Liver (tissue), 9 donors: Measurements from ENCODE around the gene CHL1. TPM values are rescaled to one million over a fixed set of nuclear protein-coding genes. Genes with fewer than 3 reads are reported as not detected.

Experiments used
- DNase-seq: peaks from one replicate; pipeline ENCODE4 v3.0.0-alpha.2; 2017; ENCODE audit warnings: low spot score
- H3K27ac ChIP-seq, 2 donors: one replicate each; pipeline ENCODE4 v1.7.0; 2013; ENCODE audit warnings: inconsistent platforms in 2 of 2, low read length in 2 of 2, control low read depth in 1 of 2, low read depth in 1 of 2, mild to moderate bottlenecking in 1 of 2
- H3K27me3 ChIP-seq, 4 donors: one replicate each; pipeline versions ENCODE4 v1.6.1 to v1.7.0; 2013; ENCODE audit warnings: low read length in 3 of 4, inconsistent platforms in 1 of 4, mild to moderate bottlenecking in 1 of 4, moderate library complexity in 1 of 4; ENCODE audit not compliant: control insufficient read depth in 4 of 4, insufficient read depth in 4 of 4
- H3K36me3 ChIP-seq, 4 donors: one replicate each; pipeline versions ENCODE4 v1.6.1 to v1.7.0; 2013; ENCODE audit warnings: low read length in 3 of 4, mild to moderate bottlenecking in 3 of 4, low read depth in 1 of 4, moderate library complexity in 1 of 4; ENCODE audit not compliant: control insufficient read depth in 4 of 4, insufficient read depth in 3 of 4
- H3K4me1 ChIP-seq, 4 donors: one replicate each; pipeline versions ENCODE4 v1.6.1 to v1.7.0; 2013; ENCODE audit warnings: low read length in 3 of 4, mild to moderate bottlenecking in 3 of 4, moderate library complexity in 1 of 4; ENCODE audit not compliant: control insufficient read depth in 4 of 4, insufficient read depth in 4 of 4
- H3K4me3 ChIP-seq, 3 donors: one replicate each; pipeline versions ENCODE4 v1.6.1 to v1.7.0; 2013; ENCODE audit warnings: low read length in 3 of 3, control low read depth in 1 of 3, low read depth in 1 of 3, mild to moderate bottlenecking in 1 of 3
- H3K9ac ChIP-seq, 2 donors: one replicate each; pipeline ENCODE4 v1.7.0; 2013; ENCODE audit warnings: low read length in 2 of 2, mild to moderate bottlenecking in 2 of 2, moderate library complexity in 2 of 2, control low read depth in 1 of 2, low read depth in 1 of 2
- H3K9me3 ChIP-seq, 4 donors: one replicate each; pipeline versions ENCODE4 v1.6.1 to v1.7.0; 2013; ENCODE audit warnings: low read length in 3 of 4; ENCODE audit not compliant: control insufficient read depth in 4 of 4
- ATF3 ChIP-seq: IDR thresholded peaks from 2 replicates; pipeline ENCODE4 v1.6.1; 2016; ENCODE audit warnings: antibody characterized with exemption
- CTCF ChIP-seq: fragments of 150-350 bp; IDR thresholded peaks from 2 replicates; pipeline ENCODE4 v1.5.1; 2017; ENCODE audit warnings: improper control_type of control experiment, low read depth, low read length; ENCODE audit not compliant: missing input control
- EGR1 ChIP-seq, 2 donors: IDR thresholded peaks; 2 replicates each; pipeline ENCODE4 v1.6.1; 2016 to 2018; ENCODE audit warnings: antibody characterized with exemption in 2 of 2, low read depth in 2 of 2
- FOXA1 ChIP-seq: IDR thresholded peaks from 2 replicates; pipeline ENCODE4 v1.6.1; 2016; ENCODE audit warnings: antibody characterized with exemption
- FOXA2 ChIP-seq: IDR thresholded peaks from 2 replicates; pipeline ENCODE4 v1.6.1; 2016; ENCODE audit warnings: antibody characterized with exemption
- GABPA ChIP-seq, 2 donors: IDR thresholded peaks in 1 of 2; conservative IDR thresholded peaks in 1 of 2; 2 replicates each; pipeline ENCODE4 v1.6.1; 2016; ENCODE audit warnings: antibody characterized with exemption in 2 of 2, mild to moderate bottlenecking in 1 of 2, moderate library complexity in 1 of 2
- HNF4A ChIP-seq, 2 donors: conservative IDR thresholded peaks; 2 replicates each; pipeline ENCODE4 v1.6.1; 2016; ENCODE audit warnings: antibody characterized with exemption in 2 of 2, mild to moderate bottlenecking in 2 of 2
- HNF4G ChIP-seq: IDR thresholded peaks from 2 replicates; pipeline ENCODE4 v1.6.1; 2016; ENCODE audit warnings: antibody characterized with exemption
- JUND ChIP-seq, 2 donors: IDR thresholded peaks; 2 replicates each; pipeline ENCODE4 v1.6.1; 2016; ENCODE audit warnings: antibody characterized with exemption in 2 of 2
- NR2F2 ChIP-seq: IDR thresholded peaks from 2 replicates; pipeline ENCODE4 v1.6.1; 2016; ENCODE audit warnings: antibody characterized with exemption
- RAD21 ChIP-seq, 2 donors: IDR thresholded peaks; 2 replicates each; pipeline ENCODE4 v1.6.1; 2016; ENCODE audit warnings: antibody characterized with exemption in 2 of 2, mild to moderate bottlenecking in 2 of 2
- RXRA ChIP-seq, 2 donors: IDR thresholded peaks; 2 replicates each; pipeline ENCODE4 v1.6.1; 2017 to 2018; ENCODE audit warnings: antibody characterized with exemption in 2 of 2, mild to moderate bottlenecking in 1 of 2
- SP1 ChIP-seq: IDR thresholded peaks from 2 replicates; pipeline ENCODE4 v1.6.1; 2018; ENCODE audit warnings: antibody characterized with exemption, mild to moderate bottlenecking
- TAF1 ChIP-seq: conservative IDR thresholded peaks from 2 replicates; pipeline ENCODE4 v1.6.1; 2016; ENCODE audit warnings: antibody characterized with exemption, mild to moderate bottlenecking
- YY1 ChIP-seq: IDR thresholded peaks from 2 replicates; pipeline ENCODE4 v1.6.1; 2016; ENCODE audit warnings: antibody characterized with exemption, mild to moderate bottlenecking
- ZBTB33 ChIP-seq: IDR thresholded peaks from 2 replicates; pipeline ENCODE4 v1.6.1; 2016; ENCODE audit warnings: antibody characterized with exemption
- WGBS: extraction: QIAGEN DNeasy Blood & Tissue Kit; methylation state at CpG from one replicate; pipeline ENCODE4 v1.1.7; 2013; 5-methylcytosine and 5-hydroxymethylcytosine counted together
- polyA plus RNA-seq, 2 donors: library from polyadenylated mRNA; stranded (reverse) in 1 of 2; unstranded in 1 of 2; fragments of 200-250 nt in 1 of 2; fragments of >200 nt in 1 of 2; fragmentation: Nextera tagmentation in 1 of 2; extraction: Ambion mirVana in 1 of 2; gene quantifications; one replicate each; pipeline versions ENCODE4 v1.2.1 to v1.2.3, GENCODE V29; 2013 to 2015
- total RNA-seq, 2 donors: library from RNA; depleted of rRNA; stranded (reverse); fragments of >200 nt; gene quantifications; one replicate each; pipeline ENCODE4 v1.2.3, GENCODE V29; 2014
- TF ChIP-seq, protein P1 (sequence below): IDR thresholded peaks from 2 replicates; pipeline ENCODE4 v1.6.1; 2016; ENCODE audit warnings: antibody characterized with exemption, mild to moderate bottlenecking
- TF ChIP-seq, protein P2 (sequence below): IDR thresholded peaks from 2 replicates; pipeline ENCODE4 v1.6.1; 2016; ENCODE audit warnings: antibody characterized with exemption
- donor health status: healthy.
- donor health status: healthy.
- donor health status: healthy.
- donor health status: healthy.
- donor health status: healthy.

The CHL1 gene
- total and polyA plus RNA-seq, 4 donors = 0.03 to 8.1 (median 0.66) TPM

DNA sequence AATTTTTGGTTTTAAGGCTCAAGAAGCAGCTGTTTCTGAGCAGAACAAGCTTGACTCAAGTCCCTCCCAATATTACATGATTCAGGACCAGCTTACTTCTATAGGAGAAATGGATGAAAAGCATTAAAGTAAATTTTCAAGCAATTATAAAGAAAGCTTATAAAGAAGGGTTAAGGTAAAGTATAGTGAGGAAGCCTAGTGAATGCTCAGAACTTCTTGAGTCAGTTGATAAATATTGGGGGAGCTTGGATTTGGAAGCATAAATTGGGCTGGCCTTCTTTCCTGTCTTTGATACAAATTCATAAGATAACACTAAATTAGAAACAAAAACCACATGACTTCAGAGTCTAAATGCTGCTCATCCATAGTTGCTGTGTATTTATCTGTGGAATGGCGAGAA, 156.0 kb downstream of the CHL1 start:
- Histone ChIP-seq H3K9me3 (no peaks in the 10 kb centered on the region), H3K27ac (no peak overlapping the region), H3K4me1 (no peaks in the 10 kb centered on the region), H3K4me3 (no peak overlapping the region), H3K27me3 (no peaks in the 10 kb centered on the region), H3K9ac (no peak overlapping the region), H3K36me3 (no peaks in the 10 kb centered on the region)
- TF ChIP-seq JUND (IDR thresholded peaks at IDR 0.05) (no peak), ATF3 (no peak), FOXA1 (no peak), EGR1 (IDR thresholded peaks at IDR 0.05; ENCODE audit: low read depth in 2 of 2) (no peak), YY1 (no peak), SP1 (no peak)
- TF ChIP-seq, protein P1, sequence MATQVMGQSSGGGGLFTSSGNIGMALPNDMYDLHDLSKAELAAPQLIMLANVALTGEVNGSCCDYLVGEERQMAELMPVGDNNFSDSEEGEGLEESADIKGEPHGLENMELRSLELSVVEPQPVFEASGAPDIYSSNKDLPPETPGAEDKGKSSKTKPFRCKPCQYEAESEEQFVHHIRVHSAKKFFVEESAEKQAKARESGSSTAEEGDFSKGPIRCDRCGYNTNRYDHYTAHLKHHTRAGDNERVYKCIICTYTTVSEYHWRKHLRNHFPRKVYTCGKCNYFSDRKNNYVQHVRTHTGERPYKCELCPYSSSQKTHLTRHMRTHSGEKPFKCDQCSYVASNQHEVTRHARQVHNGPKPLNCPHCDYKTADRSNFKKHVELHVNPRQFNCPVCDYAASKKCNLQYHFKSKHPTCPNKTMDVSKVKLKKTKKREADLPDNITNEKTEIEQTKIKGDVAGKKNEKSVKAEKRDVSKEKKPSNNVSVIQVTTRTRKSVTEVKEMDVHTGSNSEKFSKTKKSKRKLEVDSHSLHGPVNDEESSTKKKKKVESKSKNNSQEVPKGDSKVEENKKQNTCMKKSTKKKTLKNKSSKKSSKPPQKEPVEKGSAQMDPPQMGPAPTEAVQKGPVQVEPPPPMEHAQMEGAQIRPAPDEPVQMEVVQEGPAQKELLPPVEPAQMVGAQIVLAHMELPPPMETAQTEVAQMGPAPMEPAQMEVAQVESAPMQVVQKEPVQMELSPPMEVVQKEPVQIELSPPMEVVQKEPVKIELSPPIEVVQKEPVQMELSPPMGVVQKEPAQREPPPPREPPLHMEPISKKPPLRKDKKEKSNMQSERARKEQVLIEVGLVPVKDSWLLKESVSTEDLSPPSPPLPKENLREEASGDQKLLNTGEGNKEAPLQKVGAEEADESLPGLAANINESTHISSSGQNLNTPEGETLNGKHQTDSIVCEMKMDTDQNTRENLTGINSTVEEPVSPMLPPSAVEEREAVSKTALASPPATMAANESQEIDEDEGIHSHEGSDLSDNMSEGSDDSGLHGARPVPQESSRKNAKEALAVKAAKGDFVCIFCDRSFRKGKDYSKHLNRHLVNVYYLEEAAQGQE = no peak
- DNase-seq = no peak
- 67% methylated on average over 1 of the region's 1 CpG for WGBS

GRCh38 chr3:353191-353739, 156.7 kb downstream of the CHL1 start:
- Histone ChIP-seq H3K36me3 (no peaks in the 10 kb centered on the region), H3K9me3 (no peaks in the 10 kb centered on the region), H3K27me3 (no peaks in the 10 kb centered on the region), H3K4me1 (no peaks in the 10 kb centered on the region), H3K27ac (no peak overlapping the region), H3K4me3 (no peak overlapping the region), H3K9ac (no peak overlapping the region)
- no peak for DNase-seq
- 70% methylated on average over 3 of the region's 3 CpGs for WGBS
- TF ChIP-seq ZBTB33 (no peak), EGR1 (IDR thresholded peaks at IDR 0.05; ENCODE audit: low read depth in 2 of 2) (no peak), YY1 (no peak), FOXA1 (no peak), HNF4G (no peak), ATF3 (no peak), HNF4A (conservative IDR thresholded peaks at IDR 0.05) (no peak), RXRA (IDR thresholded peaks at IDR 0.05) (no peak), TAF1 (no peak), NR2F2 (no peak), GABPA (IDR thresholded peaks at IDR 0.05 in 1 of 2, conservative IDR thresholded peaks at IDR 0.05 in 1 of 2) (no peak), FOXA2 (no peak), RAD21 (IDR thresholded peaks at IDR 0.05) (no peak), CTCF (no peak), JUND (IDR thresholded peaks at IDR 0.05) (no peak), SP1 (no peak)
- TF ChIP-seq, protein P1 = no peak
- TF ChIP-seq, protein P2, sequence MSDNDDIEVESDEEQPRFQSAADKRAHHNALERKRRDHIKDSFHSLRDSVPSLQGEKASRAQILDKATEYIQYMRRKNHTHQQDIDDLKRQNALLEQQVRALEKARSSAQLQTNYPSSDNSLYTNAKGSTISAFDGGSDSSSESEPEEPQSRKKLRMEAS = no peak
